Right renal pelvis (tissue), 4 donors: ENCODE results near the gene CD177. TPM values are rescaled to one million over a fixed set of nuclear protein-coding genes. Genes with fewer than 3 reads are reported as not detected.
"Not testable (repeated sequence)": the region's sequence is repeated elsewhere in the genome, so short reads cannot be mapped to it uniquely, and the experiment has no call there.

ENCODE experiments used
- DNase-seq, 4 donors: peaks; one replicate each; pipeline ENCODE4 v3.0.0-alpha.2; 2013; ENCODE audit warnings: low read depth in 4 of 4, low spot score in 3 of 4, missing footprints in 1 of 4
- polyA plus RNA-seq, 4 donors: library from polyadenylated mRNA; unstranded; fragments of 120-200 nt; gene quantifications; one replicate each; pipeline ENCODE4 v1.2.1, GENCODE V29; 2013; ENCODE audit not compliant: insufficient read length in 4 of 4

The CD177 gene
- polyA plus RNA-seq, 4 donors: 0.35 to 0.39 TPM; not detected in 2

DNA sequence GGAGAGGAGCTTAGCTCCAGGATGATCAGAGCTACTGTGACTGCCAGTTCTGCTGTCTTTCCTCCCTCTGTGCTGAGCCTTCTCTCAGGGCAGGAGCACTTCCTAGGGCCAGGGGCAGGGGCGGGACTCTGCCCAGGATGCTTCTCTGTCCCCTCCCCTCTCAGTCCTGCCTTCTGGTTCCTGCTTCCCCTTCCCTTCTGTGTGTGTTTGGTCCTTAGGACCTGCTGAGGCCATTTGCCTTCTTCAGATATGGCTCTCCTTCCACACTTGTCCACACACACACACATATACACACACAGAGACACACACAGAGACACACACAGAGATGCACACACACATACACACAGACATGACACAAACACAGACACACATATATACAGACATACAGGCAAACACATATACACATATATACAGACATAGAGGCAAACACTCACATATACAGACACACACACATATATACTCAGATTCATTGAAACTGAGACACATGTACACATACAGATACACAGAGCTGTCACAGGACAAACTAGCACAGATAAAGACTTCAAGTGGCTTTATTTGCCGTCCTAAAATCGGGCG lies 22.0 kb upstream of the CD177 start:
- DNase-seq: no peak

DNA sequence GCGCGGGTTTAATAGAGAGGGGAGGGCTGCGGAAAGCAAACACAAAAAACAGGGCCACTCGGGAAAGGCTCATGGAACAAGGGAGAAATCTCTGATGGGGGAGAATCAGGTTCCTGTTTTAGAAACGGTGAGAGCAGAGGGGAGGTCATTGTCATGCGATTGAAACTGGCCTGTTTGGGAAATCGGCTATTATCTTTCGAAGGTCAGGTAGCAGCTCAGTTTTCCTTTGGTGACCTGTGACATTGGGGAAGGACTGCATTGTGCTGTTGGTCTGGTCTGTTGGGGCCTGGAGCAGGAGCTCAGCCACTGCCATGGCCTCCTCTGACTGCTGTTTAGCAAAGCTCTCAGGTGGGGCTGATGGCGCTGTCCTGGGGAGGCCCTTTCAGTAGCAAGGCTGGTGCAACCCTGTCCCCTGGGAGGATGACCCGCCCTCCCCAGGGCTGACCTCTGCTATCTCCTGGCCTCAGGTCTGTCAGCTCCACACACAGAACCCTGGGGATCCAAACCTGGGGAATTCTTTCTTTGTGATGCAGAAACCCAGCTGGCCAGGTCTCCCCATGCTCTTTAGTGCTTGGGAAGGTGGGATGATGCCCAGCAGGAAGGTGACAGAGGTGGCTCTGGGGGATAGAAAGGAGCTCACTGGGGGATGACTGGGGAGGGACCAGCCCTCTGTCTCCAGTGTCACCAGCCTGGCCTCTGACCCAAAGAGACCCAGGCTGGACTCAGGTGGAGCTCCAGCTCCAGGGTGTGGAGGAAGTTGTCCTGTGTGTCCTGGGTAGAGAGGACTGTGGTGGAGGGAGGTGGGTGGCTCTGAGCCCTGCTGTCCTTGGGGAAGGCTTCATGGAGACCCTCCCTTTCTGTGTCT lies 21.2 kb upstream of the CD177 start:
- DNase-seq: no peak

DNA sequence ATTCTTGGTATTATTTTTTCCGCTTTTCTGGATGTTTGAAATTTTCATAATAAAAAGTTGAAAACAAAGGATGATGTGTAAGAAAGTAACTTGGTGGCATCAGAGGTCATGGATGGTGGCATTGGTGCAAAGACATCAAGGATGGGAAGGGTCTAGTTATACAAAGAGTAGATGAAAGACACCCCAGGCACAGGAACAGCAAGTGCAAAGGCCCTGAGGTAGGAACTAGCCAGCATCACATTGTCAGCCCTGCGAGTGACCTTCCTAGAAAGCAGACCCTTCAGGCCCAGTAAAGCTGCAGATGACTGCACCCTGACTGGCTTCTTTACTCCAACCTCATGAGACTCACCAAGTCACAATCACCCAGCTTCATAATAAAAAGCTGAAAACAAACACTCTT lies 17.0 kb upstream of the CD177 start:
- not testable (repeated sequence) for DNase-seq

DNA sequence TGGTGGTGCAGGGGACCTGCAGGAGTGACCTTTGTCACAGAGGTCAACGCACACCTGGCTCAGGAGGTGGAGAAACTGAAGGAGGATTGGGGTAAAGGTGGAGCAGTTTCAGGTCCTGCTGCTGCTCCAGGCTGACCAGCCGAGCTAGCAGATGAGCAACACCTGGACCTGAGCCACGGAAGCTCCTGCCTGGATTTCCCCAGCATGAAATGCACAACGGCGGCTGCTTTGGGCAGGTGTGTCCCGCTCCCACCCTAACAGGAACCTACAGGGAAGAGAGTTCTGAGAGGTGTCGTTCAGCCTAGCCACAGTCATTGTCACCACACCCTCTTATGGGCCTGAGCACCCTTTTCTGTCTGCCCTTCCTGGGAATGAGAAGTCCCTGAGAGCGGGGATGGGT lies 15.7 kb upstream of the CD177 start:
- no peak for DNase-seq

DNA sequence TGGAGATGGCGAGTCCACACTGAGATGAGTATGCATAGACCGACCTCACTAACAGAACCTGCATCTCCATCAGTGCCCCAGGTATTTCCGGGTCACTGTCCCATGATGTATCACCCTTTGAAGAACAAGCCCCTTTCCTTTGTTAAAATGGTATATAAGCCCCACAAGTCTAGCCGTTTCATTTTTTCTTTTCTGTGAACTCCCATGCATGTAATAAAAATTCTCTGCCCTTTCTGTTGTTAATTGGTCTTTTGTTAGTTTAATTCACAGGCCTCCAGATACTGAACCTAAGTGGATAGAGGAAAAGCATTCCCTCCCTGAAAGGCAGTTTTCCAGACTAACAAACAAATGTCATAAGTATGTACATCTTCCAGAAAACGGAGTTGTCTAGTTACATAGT lies 15.0 kb upstream of the CD177 start:
- no peak for DNase-seq

DNA sequence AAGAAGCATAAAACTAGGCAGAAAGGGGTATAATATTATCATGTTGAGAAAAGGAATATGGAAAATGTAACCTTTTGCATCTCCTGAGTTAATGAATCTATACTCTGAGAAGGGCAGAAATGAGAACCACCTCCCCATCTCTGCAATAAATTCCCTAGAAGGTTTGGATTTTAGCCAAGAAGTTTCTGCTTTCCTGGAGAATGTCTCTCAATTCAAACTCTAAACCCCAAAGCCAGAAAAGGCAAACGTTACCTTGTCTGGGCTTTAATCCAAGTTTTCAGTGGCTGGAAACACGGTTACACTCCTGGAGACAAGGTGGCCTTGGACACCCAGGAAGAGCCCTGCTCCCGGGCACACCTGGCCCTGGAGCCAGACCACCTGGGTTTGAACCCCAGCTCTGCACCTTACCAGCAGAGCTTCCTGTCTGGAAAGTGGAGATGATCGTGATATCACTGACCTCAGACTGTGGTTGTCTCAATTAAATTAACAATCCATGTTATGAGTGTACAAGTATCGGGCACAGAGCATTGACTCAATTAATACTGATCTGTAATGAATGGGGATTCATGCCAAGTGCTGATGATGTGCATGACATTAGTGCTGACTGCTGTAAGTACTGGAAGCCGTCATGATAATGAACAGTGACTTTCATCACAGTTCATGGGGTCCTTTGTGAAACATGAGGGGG lies 14.1 kb upstream of the CD177 start:
- not testable (repeated sequence) for DNase-seq

DNA sequence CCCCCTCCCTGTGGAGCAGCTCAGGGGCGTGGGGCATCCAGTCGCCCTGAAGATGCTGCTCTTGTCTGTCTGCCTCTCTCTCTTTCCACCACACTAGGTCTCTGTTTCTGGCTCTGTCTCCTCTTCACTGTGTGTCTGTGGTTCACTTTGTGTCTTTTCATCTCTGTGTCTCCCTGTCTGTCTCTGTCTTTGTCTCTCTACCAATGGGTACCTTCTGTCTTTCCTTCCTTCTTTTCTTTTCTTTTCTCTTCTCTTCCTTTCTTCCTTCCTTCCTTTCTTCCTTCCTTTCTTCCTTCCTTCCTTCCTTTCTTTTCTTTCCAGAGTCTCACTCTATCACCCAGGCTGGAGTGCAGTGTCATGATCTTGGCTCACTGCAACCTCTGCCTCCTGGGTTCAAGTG lies 13.4 kb upstream of the CD177 start:
- not testable (repeated sequence) for DNase-seq

DNA sequence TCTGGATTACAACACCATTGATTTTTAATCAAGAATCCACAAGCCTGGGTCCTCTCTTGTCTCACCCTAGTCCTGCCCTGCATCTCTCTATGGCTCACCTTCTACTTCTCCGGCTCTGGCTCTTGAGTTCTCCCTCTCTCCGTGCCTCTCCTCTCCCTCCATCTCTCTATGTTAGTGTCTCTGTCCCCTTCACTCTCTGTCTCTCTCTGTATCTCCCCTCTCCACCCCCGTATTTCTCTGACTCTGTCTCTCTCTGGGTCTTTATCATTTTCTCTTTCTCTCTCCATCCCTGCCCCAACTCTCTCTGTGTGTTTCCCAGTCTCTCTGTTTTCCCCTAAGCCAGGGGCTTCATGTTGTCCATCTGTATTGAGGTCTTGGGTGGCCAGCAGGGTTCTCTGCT lies 12.4 kb upstream of the CD177 start:
- DNase-seq: not testable (repeated sequence)

DNA sequence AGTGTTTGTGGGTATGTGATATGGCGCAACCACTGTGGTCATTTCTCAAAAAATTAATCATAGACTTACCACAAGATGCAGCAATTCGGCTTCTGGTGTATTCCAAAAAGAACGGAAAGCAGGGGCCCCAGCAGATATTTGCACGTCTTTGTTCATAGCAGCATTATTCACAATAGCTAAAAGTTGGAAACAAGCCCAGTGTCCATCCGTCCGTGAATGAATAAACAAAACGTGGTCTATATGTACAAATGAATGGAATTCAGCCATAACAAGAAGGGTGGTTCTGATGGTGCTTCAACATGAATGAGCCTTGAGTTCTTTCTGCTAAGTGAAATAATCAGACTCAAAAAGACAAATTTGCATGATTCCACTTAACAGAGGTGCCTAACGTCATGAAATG lies 11.4 kb upstream of the CD177 start:
- not testable (repeated sequence) for DNase-seq

DNA sequence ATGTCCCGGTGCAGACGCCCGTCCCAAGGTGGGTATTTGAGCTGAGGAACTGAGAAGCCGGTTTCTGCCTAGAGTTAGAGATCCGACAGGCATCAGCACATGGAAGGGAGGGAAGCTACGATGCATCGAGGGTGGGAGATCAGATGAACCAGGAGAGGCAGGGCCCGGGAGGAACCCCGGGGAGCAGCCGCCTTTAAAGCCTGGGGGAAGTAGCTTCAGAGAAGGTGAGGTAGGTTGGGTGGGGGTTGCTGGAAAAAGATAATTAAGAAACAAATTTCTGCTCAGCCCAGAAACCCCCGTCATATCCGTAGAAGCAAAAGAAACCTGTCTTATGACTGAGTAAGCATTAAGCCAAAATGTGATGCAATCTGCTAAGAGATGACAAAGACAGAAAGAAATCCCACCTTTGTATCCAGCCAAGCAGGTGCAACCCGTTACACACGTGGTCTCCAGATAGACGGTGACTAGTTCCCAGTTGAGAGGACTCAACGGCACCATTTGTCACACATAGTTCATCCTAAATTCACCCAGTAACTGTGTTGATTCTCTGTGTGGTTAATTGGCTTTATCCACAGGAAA lies 9.1 kb upstream of the CD177 start:
- DNase-seq: not testable (repeated sequence)

DNA sequence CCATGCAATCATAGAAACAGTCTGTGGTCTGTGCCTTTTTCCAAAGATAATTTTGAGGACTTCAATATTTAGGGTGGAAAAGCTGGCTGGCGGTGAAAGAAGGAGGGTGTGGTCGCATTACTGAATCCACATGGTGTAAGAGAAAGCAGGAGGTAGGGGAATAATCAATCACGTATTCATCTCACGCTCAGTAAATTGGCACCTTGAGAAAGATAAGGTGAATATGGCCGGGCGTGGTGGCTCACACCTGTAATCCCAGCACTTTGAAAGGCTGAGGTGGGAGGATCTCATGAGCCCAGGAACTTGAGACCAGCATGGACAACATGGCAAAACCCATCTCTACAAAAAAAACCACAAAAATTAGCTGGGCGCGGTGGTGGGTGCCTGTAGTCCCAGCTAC lies 3.7 kb upstream of the CD177 start:
- not testable (repeated sequence) for DNase-seq

DNA sequence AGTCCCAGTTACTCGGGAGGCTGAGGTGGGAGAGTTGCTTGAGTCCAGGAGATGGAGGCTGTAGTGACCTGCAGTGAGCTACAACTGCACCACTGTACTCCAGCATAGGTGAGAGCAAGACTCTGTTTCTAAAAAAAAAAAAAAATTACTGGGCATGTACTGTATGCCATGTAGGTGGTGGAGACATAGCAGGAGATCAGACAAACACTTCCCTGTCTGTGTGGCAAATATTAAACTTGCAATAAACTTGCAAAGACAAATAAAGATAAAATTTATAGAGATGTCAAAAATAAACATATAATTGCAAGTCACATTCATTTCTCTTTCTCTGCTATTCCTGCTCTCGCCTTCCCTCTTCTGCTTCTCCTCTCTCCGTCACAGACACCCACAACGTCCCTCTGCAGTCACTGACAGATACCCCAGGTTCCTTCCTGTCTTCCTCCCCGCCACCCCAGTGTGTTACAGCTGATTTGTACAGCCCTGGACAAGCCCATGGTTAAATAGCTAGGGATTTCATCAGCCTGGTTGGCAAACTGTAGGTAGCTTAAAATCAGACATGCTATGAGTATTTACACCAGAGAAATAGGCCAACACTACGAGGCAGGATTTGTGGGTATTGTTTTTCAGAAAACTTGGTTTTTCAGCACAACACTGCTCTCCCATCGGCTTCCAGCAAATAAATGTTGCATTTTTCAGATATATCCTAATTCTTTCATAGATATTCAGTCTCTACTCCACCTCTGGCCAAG lies 1.3 kb upstream of the CD177 start:
- no peak for DNase-seq

DNA sequence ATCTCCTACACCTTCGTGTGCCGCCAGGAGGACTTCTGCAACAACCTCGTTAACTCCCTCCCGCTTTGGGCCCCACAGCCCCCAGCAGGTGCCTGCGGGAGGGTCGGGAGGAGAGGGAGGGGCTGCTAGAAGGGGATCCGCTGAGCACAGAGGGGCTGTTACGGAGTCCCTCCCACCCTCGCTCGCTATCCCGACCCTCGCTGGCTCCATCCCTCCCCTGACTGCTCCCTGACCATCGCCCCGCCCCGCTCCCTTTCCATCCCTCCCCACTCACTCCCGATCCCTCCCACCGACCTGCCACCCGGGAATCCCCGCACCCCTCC lies 780 bp downstream of the CD177 start:
- no peak for DNase-seq

DNA sequence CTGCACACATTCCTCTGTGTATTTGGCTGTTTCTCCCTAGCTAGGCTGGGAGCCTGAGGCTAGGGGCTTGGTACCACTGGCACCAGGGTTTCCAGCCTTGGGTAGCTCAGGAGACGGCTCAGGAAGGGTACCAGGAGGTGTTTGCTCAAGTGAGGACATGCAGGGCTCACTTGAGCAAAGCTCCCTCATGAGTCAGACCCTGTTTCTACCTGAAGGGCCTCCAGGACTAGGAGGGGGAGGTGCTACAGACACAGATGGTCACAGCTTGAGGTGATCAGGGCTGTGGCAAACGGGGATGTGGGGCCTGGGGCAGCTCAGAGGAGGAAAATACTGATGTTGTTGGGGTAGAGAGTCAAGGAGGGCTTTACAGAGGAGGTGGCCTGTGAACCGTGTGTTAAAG lies 3.3 kb downstream of the CD177 start:
- not testable (repeated sequence) for DNase-seq

DNA sequence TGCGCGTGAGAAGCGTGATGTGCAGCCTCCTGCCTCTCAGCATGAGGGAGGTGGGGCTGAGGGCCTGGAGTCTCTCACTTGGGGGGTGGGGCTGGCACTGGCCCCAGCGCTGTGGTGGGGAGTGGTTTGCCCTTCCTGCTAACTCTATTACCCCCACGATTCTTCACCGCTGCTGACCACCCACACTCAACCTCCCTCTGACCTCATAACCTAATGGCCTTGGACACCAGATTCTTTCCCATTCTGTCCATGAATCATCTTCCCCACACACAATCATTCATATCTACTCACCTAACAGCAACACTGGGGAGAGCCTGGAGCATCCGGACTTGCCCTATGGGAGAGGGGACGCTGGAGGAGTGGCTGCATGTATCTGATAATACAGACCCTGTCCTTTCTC lies 8.7 kb downstream of the CD177 start:
- DNase-seq: no peak

DNA sequence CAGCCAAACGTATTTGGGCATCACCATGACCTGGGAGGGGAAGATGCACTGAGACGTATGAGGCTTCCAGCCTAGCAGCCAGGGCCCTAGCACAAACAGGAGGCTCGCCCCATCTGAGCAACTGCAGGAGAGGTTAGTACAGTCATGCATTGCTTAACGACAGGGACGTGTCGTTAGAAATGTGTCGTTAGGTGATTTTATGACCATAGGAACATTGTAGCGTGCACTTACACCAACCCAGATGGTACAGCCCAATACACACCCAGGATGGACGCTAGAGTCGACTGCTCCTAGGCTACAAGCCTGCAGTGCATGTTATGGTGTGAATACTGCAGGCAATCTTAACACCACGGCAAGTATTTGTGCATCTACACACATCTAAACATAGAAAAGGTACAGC lies 9.3 kb downstream of the CD177 start:
- no peak for DNase-seq

DNA sequence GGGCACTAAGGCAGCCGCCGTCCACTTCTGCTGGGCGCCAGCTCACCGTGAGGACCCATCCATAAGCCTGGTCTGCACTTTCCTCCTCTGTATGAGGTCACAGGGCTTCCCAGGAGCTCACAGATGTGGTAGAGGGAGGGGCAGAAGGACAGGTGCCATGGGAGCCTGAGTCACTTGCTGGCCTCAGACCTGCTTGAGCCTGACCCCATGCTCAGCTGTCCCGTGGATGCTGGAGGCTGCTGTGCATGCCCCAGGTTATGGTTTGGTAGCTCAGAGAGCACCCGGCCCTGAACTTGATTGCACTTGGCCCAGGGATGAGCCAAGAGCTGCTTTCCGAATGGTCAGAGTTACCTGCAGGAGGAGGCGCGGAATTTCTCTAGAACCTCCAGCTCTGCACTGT lies 12.2 kb downstream of the CD177 start:
- DNase-seq: not testable (repeated sequence)

DNA sequence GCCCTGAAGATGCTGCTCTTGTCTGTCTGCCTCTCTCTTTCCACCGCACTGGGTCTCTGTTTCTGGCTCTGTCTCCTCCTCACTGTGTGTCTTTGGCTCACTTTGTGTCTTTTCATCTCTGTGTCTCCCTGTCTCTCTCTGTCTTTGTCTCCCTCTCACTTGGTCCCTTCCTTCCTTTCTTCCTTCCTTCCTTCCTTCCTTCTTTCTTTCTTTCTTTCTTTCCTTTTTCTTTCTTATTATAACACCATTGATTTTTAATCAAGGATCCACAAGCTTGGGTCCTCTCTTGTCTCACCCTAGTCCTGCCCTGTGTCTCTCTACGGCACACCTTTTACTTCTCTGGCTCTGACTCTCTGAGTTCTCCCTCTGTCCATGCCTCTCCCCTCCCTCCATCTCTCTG lies 14.3 kb downstream of the CD177 start:
- no peak for DNase-seq

DNA sequence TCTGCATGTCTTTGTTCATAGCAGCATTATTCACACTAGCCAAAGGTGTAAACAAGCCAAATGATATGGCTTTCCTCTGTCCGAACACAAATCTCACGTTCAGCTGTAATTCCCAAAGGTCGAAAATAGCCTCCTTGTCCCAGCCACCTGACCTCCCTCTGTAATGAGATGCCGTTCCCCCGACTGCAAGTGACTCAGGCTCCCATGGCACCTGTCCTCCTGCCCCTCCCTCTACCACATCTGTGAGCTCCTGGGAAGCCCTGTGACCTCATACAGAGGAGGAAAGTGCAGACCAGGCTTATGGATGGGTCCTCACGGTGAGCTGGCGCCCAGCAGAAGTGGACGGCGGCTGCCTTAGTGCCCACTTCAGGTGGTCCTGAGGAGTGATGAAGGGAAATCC lies 15.4 kb downstream of the CD177 start:
- not testable (repeated sequence) for DNase-seq

DNA sequence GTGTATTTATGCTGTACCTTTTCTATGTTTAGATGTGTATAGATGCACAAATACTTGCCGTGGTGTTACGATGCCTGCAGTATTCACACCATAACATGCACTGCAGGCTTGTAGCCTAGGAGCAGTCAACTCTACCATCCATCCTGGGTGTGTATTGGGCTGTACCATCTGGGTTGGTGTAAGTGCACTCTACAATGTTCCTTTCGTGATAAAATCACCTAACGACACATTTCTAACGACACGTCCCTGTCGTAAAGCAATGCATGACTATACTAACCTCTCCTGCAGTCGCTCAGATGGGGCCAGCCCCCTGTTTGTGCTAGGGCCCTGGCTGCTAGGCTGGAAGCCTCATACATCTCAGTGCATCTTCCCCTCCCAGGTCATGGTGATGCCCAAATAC lies 18.4 kb downstream of the CD177 start:
- no peak for DNase-seq

DNA sequence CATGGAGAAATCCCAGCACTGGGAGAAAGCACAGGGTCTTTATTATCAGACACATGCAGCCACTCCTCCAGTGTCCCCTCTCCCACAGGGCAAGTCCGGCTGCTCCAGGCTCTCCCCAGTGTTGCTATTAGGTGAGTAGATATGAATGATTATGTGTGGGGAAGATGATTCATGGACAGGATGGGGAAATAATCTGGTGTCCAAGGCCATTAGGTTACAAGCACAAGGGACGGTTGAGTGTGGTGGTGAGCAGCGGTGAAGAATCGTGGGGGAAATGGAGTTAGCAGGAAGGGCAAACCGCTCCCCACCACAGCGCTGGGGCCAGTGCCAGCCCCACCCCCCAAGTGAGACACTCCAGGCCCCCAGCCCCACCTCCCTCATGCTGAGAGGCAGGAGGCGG lies 19.0 kb downstream of the CD177 start:
- no peak for DNase-seq
